Measurements from ENCODE around the gene HNRNPLL.

GRCh38 chr2:38601463-38602135 is 1.1 kb downstream of the HNRNPLL start:
- no peak for TF ChIP-seq EGR1 (IDR thresholded peaks at IDR 0.05; ENCODE audit: borderline replicate concordance, low read depth, low read length)
- no peak for TF ChIP-seq SIRT6 (IDR thresholded peaks at IDR 0.05; ENCODE audit: low read length)

Data from H1 (cell line).